ENCODE data around the gene SPEN. TPM values are rescaled to one million over a fixed set of nuclear protein-coding genes. Genes with fewer than 3 reads are reported as not detected.

The SPEN gene
- total and polyA plus RNA-seq, 2 of the 13 experiments (the other 11 are each of a cell fraction or from before 2014, with no cell fraction given) = 4.8 to 14.0 TPM

- TF ChIP-seq ZNF646 (CRISPR knock-in tag; IDR thresholded peaks at IDR 0.05) (no peak), ZNF556 (CRISPR knock-in tag; IDR thresholded peaks at IDR 0.05; ENCODE audit: borderline replicate concordance) (peak; percentile 34; the same call in 1 of the 2 replicates), ZNF496 (CRISPR knock-in tag; IDR thresholded peaks at IDR 0.05; ENCODE audit: insufficient replicate concordance) (no peak), ISX (CRISPR knock-in tag; conservative IDR thresholded peaks at IDR 0.05) (peak; percentile 86; the same call in 1 of the 2 replicates), RNF2 (conservative IDR thresholded peaks at IDR 0.05; ENCODE audit: low read depth) (peak; percentile 83), ZNF318 (CRISPR knock-in tag; IDR thresholded peaks at IDR 0.05) (peak; percentile 33; the same call in 1 of the 2 replicates), NR0B2 (CRISPR knock-in tag; IDR thresholded peaks at IDR 0.05) (no peak), FIP1L1 (IDR thresholded peaks at IDR 0.05; ENCODE audit: borderline replicate concordance, insufficient read depth, low read depth, low read length) (0 out of 2 replicates have a peak, but pooled peaks have one; percentile 78), AGO2 (optimal IDR thresholded peaks at IDR 0.05; ENCODE audit: low read depth, low read length) (peak; percentile 93), ZNF431 (CRISPR knock-in tag; IDR thresholded peaks at IDR 0.05; ENCODE audit: borderline replicate concordance, low read depth) (peak; percentile 72; the same call in 1 of the 2 replicates), ZNF558 (CRISPR knock-in tag; IDR thresholded peaks at IDR 0.05; ENCODE audit: borderline replicate concordance) (peak; percentile 81)
Measured at GRCh38 chr1:15834406-15835204, 12.9 kb upstream of the SPEN start (continued).
